Embryonic facial prominence (tissue), 1 donor: ENCODE results near the gene PILRB.
"Not testable (repeated sequence)": the region's sequence is repeated elsewhere in the genome, so short reads cannot be mapped to it uniquely, and the experiment has no call there.

Source experiments
- DNase-seq: peaks from one replicate; pipeline ENCODE4 v3.0.0-alpha.2; 2016; ENCODE audit errors: extremely low spot score

The PILRB gene

DNA sequence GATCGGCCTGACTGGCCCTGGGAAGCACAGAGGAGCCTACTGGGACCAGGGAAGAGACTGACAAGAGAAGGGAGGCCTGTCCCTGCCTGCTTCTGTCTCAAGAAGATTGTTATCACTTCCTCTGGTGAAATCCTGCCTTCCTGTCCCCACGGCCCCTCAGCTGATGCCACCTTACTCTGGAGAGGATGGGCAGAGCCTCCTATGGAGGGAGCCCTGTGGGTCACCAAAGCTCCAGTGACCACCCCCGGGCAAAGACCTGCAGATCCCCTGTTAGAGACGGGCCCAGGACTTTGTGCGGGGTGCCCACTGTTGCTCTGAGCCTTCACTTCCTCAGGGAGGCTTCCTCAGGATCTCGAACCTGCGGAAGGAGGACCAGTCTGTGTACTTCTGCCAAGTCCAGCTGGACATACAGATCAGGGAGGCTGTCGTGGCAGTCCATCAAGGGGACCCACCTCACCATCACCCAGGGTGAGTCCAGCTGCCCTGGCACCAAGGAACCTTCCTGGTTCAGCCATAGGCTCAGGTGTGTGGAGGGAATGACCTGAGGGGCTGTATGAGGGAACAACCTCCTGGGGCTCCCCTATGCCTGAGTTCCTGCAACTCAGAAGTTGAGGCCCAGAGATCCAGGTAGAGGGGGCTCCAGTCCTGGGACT, 1.4 kb upstream of the PILRB start:
- no peak for DNase-seq

DNA sequence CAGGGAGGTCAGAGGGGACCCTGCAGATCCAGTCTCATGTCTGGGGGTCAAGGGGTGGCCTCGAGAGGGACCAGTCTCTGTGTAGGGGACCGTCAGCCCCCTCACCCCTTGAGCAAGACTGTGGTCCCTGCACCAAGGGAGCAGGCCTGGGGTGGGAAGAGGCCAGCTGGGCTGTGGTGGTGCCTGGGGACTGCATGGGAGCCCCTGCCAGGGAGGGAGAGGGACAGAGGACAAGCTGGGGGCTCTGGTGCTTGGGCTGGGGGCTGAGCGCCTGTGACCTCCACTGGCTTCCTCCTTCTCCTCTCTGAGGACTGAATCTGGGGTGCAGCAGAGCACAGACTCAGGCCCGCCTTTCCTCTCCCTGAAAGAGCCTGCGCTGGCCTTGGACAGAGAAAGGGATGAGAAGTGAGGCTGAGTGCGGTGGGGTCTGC, 771 bp upstream of the PILRB start:
- DNase-seq, result no peak

DNA sequence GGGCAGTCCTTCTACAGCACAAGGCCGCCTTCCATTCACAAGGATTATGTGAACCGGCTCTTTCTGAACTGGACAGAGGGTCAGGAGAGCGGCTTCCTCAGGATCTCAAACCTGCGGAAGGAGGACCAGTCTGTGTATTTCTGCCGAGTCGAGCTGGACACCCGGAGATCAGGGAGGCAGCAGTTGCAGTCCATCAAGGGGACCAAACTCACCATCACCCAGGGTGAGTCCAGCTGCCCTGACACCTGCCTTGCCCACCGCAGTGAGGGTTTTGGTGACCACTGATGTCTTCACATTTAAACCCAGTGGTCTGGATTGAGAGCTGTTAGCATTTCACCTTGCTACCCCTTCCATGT, 918 bp downstream of the PILRB start:
- DNase-seq, result no peak

DNA sequence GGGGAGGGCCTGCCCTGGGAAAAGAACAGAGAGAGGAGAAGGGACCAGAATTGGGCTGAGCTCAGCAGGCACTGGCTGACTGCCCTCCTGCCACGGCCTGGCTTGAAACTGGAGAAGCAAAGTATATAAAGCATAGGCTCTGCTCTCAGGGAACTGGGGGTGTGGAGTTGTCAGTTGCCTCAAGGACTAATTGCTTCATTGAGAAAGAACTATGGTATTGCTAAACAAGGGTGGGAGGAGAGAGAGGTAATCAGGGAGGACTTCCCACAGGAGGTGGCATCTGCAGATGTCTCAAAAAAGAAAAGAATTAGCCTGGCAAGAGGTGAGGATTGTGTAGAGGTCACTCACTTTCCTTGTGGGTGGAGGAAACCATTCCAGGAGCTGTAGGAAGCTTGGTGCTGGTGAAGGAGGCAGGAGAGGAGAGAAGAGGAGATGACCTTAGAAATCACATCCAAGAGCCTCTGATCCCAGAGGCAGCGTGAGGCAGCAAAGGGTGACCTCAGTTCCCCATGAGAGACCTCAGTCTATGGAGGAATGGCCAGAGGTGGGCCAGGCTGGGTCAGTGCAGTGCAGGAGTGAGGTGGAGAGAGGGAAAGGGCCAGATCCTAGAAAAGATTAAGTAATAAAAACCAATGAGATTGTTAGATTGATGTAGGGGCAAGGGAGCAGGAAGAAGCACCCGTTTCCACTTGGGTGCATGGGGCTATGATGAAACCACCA, 2.4 kb downstream of the PILRB start:
- DNase-seq, result no peak

DNA sequence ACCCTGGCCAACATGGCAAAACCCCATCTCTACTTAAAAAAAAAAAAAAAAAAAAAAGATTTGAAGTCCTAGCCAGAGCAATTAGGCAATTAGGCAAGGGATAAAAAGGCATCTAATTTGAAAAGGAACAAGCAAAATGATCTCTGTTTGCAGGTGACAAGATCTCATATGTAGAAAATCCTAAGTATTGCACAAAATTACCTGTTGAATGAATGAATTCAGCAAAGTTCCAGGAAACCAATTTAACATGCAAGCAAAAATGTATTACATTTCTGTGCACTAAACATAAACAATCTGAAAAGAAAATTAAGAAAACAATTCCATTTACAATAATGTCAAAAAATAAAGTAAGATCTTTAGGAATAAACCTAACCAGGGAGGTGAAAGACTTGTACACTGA, 5.2 kb downstream of the PILRB start:
- DNase-seq, result no peak

DNA sequence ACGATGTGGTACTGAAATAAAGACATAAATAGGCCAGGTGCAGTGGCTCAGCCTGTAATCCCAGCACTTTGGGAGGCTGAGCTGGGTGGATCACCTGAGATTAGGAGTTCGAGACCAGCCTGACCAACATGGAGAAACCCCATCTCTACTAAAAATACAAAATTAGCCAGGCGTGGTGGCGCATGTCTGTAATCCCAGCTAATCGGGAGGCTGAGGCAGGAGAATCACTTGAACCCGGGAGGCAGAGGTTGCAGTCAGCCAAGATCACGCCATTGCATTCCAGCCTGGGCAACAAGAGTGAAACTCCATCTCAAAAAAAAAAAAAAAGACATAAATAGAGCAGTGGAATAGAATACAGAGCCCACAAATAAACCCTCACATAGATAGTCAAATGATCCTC, 5.9 kb downstream of the PILRB start:
- not testable (repeated sequence) for DNase-seq

DNA sequence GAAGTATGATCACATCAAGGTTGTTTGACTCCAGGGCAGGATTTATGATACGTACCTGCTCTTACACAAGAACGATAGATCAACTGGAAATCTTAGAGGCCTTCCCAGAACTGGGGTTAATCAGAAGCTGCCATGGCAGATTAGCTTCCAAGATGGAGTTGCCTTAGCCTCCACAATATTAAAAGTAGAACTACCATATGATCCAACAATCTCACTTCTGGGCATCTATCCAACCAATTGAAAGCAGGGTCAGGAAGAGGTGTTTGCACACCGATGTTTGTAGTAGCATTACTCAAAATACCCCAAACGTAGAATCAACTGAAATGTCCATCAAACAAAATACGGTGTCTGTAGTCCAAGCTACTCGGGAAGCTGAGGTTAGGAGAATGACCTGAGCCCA, 6.6 kb downstream of the PILRB start:
- no peak for DNase-seq

DNA sequence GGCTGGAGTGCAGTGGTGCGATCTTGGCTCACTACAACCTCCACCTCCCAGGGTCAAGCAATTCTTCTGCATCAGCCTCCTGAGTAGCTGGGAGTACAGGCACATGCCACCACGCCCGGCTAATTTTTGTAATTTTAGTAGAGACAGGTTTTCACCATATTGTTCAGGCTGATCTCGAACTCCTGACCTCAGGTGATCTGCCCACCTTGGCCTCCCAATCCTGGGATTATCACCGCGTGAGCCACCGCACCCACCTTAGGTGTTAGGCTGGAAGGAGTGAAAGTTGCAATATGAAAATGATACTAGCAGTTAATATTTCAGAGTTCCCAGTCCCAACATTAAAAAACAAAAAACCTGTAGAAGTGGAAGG, 8.1 kb downstream of the PILRB start:
- not testable (repeated sequence) for DNase-seq

DNA sequence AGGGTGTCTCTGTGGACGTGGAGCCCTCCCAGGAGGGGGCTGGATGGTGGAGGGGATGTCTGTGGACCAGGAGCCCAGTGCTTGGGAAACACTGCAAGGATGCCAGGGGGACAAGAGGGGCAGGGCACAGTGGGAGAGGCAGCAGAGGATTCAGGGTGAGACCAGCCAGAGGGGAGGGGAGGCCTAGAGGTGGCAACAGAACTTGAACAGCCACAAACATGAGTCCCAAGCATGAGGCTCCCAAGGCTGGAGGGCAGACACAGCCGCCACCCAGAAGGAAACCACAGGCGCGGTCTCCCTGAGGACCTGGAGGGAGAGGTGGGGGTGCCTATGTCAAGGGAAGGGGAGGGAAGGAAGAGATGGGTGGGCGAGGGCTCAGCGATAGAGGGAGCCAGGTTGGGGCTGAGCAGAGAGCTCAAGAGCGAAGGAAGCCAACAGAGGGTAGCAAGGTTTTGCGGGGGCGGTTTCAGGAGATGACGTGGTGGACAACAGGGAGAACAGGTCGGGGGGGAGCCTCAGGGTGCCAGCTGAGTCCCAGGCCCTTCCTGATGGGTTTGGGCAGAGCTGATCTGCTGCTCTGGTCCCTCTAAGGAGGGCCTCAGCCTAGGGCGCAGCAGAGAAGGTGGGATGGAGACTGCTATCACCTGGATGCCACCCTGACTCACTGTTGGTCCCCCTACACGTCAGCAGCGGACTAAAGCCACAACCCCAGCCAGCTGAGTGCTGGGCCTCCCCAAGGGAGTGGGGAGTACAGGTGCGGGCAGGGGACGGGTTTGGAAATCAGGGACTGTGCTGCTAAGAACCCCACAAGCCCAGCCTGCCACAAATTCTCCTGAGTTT, 8.7 kb downstream of the PILRB start:
- no peak for DNase-seq

DNA sequence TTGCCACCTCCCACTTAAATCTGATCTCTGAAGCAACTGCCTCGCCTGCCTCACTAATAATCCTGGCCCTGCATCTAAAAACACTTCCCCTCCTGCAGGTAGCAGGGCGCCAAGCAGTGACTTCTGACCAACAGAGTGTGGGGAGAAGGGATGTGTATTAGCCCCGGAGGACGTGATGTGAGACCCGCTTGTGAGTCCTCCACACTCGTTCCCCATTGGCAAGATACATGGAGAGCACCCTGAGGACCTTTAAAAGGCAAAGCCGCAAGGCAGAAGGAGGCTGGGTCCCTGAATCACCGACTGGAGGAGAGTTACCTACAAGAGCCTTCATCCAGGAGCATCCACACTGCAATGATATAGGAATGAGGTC, 9.3 kb downstream of the PILRB start:
- DNase-seq, result no peak

DNA sequence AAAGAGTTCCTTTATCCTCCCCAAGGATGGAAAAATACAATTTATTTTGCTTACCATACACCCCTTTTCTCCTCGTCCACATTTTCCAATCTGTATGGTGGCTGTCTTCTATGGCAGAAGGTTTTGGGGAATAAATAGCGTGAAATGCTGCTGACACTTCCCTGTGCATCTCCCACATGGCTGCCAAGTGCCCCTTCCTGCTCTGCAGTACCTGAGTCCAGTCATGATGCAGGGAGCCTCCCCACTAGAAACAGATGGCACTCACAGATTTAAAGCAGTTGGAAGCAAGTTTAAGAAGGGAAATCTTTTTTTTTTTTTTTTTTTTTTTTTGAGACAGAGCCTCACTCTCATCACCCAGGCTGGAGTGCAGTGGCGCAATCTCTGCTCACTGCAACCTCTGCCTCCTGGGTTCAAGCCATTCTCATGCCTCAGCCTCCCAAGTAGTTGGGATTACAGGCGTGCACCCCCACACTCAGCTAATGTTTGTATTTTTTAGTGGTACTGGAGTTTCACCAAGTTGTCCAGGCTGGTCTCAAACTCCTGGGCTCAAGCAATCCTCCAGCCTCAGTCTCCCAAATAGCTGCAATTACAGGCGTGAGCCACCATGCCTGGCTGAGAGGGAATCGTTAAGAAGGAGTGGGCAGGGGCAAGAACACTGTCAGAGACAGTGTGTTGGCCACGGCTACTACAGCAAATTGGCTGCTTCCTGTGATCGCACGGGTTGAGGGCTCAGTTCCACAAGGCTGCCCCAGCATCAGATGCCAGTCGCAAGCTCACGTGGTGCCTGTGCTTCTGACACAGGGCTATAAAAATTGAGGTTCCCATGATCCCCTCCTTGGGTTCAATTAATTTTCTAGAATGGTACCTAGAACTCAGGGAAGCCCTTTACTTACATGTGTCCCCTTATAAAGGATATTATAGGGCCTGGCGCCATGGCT, 10.0 kb downstream of the PILRB start:
- DNase-seq, result no peak

DNA sequence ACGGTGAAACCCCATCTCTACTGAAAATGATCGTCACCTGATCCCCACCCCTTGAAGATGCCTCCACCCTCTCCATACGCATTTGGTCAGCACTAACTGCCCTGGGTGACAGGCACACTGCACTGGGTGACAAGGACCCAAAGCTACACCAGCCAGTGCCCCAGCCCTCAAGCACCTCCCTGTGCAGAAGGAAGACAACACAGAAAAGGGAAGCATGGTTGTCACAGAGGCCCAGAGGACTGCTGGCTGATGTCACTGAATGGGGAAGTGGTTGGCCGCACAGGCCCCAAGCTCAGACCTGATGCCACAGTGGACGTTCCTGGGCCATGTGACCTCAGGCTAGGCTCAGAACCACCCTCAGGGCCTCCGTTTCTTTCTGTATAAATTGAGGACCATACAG, 11.2 kb downstream of the PILRB start:
- no peak for DNase-seq

DNA sequence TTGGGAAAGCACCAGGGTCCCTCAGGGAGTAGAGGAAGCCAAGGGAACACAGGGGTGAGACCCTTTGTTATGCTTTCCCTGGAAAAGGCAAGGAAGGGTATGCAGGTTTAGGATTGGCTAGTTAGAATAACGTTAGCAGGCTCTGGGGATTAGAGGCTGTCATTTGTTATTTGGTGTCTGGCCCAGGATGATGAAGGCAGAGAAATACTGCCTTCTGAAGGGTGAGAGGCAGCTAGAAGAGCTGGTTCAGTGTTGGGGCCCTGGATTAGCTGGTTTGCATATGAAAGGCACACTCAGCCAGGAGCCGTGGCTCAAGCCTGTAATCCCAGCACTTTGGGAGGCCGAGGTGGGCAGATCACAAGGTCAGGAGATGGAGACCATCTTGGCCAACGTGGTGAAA, 12.4 kb downstream of the PILRB start:
- DNase-seq, result no peak

DNA sequence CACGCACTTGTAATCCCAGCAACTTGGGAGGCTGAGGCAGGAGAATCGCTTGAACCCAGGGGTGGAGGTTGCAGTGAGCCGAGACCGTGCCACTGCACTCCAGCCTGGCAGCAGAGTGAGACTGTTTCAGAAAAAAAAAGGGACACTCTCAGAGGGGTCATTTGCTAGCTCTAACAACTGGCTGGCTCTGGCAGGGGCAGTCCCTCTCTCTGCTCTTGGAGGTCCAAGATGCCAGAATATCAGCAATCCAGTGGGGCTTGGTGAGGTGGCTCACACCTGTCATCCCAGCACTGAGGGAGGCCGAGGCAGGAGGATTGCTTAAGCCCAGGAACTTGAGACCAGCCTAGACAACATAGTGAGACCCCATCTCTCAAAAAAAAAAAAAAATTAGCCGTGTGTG, 12.8 kb downstream of the PILRB start:
- DNase-seq, result no peak

DNA sequence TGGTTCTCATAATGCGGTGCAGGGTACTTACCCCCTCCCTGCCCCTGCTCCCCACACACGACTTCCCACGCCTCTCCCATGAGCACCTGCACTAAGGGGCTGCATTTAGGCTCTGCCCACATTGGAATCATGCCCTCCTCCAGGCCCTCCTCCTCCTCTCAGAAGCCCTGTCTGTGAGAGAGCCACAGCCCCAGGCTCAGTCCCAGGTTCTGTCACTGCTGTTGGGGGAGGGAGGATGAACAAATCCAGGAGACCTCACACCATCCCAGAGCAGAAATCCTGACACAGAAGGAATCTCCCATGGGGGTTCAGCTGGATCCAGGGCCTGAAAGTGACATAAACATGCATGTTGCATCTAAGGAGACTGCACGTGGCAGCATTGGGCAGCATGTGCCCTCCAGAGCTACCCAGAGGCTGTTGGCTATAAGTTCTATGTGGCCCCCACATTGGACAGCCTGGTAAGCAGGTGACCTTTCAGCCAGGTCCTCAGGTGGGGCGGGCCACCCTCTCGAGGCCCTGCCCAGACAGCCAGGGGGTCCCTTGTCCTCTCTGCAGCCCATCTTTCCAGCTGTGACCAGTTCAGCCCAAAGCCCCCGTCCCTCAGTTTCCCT, 13.7 kb downstream of the PILRB start:
- no peak for DNase-seq

DNA sequence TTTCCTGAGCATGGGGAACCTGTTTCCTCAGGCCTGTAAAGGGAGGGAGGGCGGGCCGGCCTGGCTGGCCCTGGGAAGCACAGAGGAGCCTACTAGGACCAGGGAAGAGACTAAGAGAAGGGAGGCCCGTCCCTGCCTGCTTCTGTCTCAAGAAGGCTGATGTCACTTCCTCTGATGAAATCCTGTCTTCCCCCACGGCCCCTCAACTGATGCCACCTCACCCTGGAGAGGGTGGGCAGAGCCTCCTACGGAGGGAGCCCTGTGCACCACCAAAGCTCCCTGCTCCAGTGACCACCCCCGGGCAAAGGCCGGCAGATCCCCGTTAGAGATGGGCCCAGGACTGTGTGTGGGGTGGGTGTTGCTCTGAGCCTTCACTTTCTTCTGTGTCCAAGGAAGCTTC, 14.3 kb downstream of the PILRB start:
- DNase-seq, result no peak

DNA sequence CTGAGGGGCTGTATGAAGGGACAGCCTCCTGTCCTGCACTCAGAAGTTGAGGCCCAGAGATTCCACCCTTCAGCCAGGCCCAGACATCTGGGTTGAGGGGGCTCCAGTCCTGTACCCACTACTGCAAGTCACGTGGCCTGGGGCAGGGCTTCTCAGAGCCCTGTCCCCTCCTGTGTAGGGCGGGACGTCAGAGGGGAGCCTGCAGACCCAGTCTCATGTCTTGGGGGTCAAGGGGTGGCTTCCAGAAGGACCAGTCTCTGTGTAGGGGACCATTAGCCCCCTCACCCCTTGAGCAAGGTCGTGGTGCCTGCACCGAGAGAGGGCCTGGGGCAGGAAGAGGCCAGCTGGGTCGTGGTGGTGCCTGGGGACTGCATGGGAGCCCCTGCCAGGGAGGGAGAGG, 14.8 kb downstream of the PILRB start:
- no peak for DNase-seq

DNA sequence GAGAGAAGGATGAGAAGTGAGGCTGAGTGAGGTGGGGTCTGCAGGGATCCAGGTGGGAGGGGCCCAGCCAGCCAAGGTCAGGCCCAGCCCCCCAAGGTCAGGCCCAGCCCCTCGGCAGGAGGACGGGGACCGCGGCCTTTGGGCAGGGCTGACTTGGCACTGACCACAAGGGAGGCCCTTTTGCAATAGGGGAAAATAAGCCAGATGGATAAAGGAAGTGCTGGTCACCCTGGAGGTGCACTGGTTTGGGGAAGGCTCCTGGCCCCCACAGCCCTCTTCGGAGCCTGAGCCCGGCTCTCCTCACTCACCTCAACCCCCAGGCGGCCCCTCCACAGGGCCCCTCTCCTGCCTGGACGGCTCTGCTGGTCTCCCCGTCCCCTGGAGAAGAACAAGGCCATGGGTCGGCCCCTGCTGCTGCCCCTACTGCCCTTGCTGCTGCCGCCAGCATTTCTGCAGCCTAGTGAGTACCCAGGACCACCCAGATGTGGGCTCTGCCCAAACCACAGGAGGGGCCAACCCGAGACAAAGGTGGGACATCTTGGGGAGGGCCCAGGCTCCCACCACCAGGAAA, 15.4 kb downstream of the PILRB start, which contains the start of gene PILRA:
Gene PILRA, plus strand, starts transcription at position 227 of the 571 bp plus-strand sequence. Its CDS starts 170 bp downstream, at position 397.
- DNase-seq, result no peak

DNA sequence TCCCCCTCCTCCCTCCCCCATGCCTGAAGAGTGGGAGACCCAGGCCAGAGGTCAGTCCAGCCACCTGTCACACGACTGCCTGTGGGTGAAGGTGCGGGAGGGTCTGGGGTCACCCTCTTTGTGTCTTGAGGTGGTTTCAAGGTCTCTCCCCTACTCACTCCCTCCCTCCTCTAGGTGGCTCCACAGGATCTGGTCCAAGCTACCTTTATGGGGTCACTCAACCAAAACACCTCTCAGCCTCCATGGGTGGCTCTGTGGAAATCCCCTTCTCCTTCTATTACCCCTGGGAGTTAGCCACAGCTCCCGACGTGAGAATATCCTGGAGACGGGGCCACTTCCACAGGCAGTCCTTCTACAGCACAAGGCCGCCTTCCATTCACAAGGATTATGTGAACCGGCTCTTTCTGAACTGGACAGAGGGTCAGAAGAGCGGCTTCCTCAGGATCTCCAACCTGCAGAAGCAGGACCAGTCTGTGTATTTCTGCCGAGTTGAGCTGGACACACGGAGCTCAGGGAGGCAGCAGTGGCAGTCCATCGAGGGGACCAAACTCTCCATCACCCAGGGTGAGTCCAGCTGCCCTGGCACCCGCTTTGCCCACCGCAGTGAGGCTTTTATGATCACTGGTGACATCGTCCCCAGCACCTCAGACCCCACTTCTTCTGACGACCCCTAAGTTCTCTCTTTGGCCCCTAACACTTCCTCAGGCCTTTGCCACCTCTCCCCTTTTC, 16.1 kb downstream of the PILRB start:
- DNase-seq, result not testable (repeated sequence)

DNA sequence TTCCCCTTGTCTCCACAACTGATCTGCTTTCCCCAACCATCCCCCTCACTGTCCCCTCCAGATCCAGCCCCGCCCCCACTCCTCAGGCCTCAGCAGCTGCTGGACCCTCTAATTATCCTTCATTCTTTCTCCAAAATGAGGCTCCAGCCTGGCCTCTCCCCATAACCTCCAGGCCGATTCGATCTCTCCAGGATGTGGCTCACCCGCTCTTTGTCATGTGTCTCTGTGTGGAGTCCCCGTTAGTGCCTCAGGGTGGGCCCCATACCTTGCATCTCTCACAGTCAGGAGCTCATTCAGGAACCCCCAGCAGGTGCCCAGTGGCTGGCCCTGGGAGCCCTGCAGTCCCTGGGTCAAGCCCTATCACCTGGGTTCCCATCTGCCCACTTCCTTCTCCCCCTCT, 16.7 kb downstream of the PILRB start:
- no peak for DNase-seq
